Neutrophil (primary cell): Measurements from ENCODE around the gene CDH13.

ENCODE experiments used
- H3K27ac ChIP-seq: fragments of 200-600 bp; sonication (generic); 2 replicates; pipeline ENCODE4 v1.5.1; 2016; ENCODE audit warnings: mild to moderate bottlenecking, moderate library complexity
- H3K27me3 ChIP-seq: fragments of 200-600 bp; sonication (generic); 2 replicates; pipeline ENCODE4 v1.6.0; 2016; ENCODE audit warnings: mild to moderate bottlenecking
- H3K36me3 ChIP-seq: fragments of 200-600 bp; sonication (generic); 2 replicates; pipeline ENCODE4 v1.5.1; 2017
- H3K4me1 ChIP-seq, 2 experiments: fragments of 200-600 bp in 1 of 2; sonication (generic) in 1 of 2; 1 replicate in 1 of 2; 2 replicates in 1 of 2; pipeline versions ENCODE4 v1.5.1 to v1.6.1; 2013 to 2016; ENCODE audit warnings: low read depth in 1 of 2, low read length in 1 of 2, mild to moderate bottlenecking in 1 of 2, moderate library complexity in 1 of 2; ENCODE audit not compliant: control insufficient read depth in 1 of 2, insufficient read depth in 1 of 2
- H3K4me3 ChIP-seq, 2 experiments: fragments of 200-600 bp in 1 of 2; sonication (generic) in 1 of 2; 1 replicate in 1 of 2; 2 replicates in 1 of 2; pipeline ENCODE4 v1.5.1; 2013 to 2016; ENCODE audit warnings: low read depth in 1 of 2, low read length in 1 of 2, mild to moderate bottlenecking in 1 of 2, moderate library complexity in 1 of 2
- H3K9me3 ChIP-seq: fragments of 200-600 bp; sonication (generic); 2 replicates; pipeline ENCODE4 v1.5.1; 2016
- TF ChIP-seq, protein P1 (sequence below): fragments of 200-600 bp; sonication (generic); IDR thresholded peaks from 2 replicates; pipeline ENCODE4 v1.5.1; 2016; ENCODE audit warnings: antibody characterized with exemption

The CDH13 gene

DNA sequence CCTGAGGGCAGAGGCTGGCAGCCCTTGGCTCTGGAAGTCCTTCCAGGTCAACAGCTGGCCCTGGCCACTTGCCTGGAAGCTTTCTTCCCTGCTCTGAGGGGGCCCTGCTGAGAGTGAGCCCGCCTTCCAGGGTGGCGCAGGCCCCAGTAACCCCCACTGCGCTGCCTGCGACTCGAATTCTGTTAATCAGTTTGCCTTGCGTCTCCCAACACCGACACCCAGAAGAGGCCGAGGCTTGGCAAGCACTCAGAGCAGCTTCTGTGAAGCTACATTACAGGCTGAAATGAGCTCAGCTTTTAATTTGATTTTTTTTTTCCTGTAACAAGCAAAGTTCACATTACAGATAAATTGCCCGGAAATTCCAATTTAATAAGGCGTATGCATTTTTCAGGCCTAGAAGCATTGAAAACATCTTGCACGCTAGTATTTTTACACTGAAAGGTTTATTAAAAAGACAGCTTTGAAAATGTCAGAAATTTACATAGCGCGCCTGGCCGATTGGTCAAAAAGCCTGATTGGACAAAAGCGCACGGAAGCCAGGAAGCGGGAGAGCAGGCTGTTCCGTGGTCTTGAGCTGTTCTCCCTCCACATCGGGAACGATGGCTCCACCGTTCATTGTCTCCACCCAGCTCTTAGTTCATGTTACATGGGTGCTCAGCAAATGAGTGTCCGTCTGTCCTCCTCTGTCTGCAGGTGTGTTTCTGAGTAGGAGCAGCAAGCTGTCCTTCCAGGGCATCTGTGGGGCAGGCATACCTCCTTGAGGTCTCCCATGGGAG is 1115.5 kb downstream of the CDH13 start:
- H3K4me3 ChIP-seq = no peak overlapping the region
- TF ChIP-seq, protein P1, sequence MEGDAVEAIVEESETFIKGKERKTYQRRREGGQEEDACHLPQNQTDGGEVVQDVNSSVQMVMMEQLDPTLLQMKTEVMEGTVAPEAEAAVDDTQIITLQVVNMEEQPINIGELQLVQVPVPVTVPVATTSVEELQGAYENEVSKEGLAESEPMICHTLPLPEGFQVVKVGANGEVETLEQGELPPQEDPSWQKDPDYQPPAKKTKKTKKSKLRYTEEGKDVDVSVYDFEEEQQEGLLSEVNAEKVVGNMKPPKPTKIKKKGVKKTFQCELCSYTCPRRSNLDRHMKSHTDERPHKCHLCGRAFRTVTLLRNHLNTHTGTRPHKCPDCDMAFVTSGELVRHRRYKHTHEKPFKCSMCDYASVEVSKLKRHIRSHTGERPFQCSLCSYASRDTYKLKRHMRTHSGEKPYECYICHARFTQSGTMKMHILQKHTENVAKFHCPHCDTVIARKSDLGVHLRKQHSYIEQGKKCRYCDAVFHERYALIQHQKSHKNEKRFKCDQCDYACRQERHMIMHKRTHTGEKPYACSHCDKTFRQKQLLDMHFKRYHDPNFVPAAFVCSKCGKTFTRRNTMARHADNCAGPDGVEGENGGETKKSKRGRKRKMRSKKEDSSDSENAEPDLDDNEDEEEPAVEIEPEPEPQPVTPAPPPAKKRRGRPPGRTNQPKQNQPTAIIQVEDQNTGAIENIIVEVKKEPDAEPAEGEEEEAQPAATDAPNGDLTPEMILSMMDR = no peak
- no peaks in the 10 kb centered on the region for H3K27me3 ChIP-seq
- H3K9me3 ChIP-seq = no peaks in the 10 kb centered on the region
- no peaks in the 10 kb centered on the region for H3K36me3 ChIP-seq
- H3K4me1 ChIP-seq = no peaks in the 10 kb centered on the region
- H3K27ac ChIP-seq = no peak overlapping the region

DNA sequence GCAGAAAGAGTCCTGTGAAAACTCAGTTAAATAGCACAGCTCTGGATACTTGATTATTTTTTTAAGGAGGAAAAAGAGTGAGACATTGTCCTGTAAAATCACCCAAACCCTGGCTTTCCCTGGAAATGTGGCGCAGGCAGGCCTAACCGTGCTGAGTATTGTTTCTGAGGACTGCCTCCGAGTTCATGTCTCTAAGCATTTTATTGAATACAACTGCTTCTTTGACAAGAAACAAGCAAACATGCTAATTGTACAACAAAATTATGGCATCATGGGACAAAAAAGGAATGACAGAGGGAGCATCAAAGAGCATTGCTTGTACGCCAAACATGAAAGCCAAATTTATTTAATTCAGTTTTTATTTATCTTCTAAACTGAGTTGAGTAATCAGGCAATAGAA is 1116.5 kb downstream of the CDH13 start:
- Histone ChIP-seq H3K36me3 (no peaks in the 10 kb centered on the region), H3K4me1 (no peaks in the 10 kb centered on the region), H3K27ac (no peak overlapping the region), H3K4me3 (no peak overlapping the region), H3K9me3 (no peaks in the 10 kb centered on the region), H3K27me3 (no peaks in the 10 kb centered on the region)
- TF ChIP-seq, protein P1 = no peak

DNA sequence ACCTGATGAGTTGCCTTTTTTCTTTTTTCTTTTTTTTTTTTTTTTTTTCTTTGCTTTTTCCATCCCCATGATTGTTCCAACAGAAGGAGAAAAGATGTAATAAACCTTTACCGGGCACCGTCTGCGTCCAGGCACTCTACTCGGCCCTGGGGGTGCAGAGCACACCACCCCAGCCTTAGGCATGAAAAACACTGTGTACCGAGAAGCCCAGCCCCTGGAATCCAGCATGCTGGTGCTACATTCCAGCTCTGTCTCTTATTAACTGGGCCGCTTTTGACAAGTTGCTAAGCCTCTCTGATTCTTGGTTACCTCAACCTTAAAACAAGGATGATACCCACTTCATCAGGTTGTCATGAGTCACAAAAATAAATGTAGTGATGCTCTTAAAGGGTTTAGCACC is 1117.0 kb downstream of the CDH13 start:
- TF ChIP-seq, protein P1 = no peak
- Histone ChIP-seq H3K9me3 (no peaks in the 10 kb centered on the region), H3K27ac (no peak overlapping the region)

DNA sequence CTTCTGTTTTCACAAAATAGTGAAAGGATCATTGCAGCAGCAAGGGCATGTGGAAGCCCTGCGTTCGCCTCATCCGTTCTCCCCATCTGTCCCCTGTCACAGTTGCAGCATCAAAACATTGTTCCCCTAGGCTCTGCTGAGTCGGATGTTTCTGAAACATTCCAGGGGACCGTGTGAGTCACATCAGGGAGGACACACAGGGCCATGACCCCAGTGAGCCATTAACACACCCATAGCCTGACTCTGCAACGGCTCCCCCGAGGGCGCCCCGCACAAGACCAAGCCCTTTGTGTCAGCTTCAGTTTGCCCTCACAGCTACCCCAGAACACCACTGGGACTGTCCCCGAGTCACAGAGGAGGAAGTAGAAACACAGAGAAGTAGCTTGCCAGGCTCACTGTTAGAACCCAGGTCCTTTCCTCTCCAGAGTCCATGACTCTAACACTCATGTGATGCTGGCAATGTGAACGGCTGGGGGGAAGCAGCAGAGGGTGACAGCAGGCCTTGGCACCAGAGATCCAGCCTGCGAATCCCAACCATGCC is 1117.7 kb downstream of the CDH13 start:
- H3K36me3 ChIP-seq = no peaks in the 10 kb centered on the region
- no peak overlapping the region for H3K4me3 ChIP-seq
- no peaks in the 10 kb centered on the region for H3K4me1 ChIP-seq
- TF ChIP-seq, protein P1 = no peak
- no peaks in the 10 kb centered on the region for H3K9me3 ChIP-seq
- no peak overlapping the region for H3K27ac ChIP-seq
- H3K27me3 ChIP-seq = no peaks in the 10 kb centered on the region

More for the DNA sequence above, 1117.0 kb downstream of the CDH13 start:
- no peaks in the 10 kb centered on the region for H3K4me1 ChIP-seq
- H3K27me3 ChIP-seq = no peaks in the 10 kb centered on the region
- no peak overlapping the region for H3K4me3 ChIP-seq
- no peaks in the 10 kb centered on the region for H3K36me3 ChIP-seq

DNA sequence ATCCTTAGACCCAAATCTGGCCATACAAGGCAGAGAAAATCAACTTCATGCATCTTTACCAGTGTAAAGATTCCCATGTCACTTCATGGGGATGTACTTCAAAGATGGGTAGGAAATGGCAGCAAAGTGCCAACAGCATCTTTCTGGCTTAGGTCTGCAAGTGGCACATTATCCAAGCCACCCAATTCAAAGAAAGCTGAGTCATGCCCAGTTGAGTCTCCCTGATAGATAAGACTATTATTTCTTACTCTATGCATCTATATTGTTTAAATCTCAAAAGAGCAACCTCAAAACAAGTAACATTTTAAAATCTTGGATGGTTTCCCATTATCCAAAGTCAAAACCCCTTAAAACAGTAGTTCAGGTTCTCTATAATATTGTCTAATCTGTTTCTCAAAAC is 1119.8 kb downstream of the CDH13 start:
- H3K36me3 ChIP-seq = no peaks in the 10 kb centered on the region
- H3K27me3 ChIP-seq = no peaks in the 10 kb centered on the region
- H3K4me3 ChIP-seq = no peak overlapping the region
- no peaks in the 10 kb centered on the region for H3K9me3 ChIP-seq
- H3K27ac ChIP-seq = no peak overlapping the region
- no peaks in the 10 kb centered on the region for H3K4me1 ChIP-seq
- TF ChIP-seq, protein P1 = no peak
